HG03571 (cell line): Measurements from ENCODE around the gene ATXN7L1.

Source experiments
- ATAC-seq: cut with Tn5 transposase; IDR thresholded peaks from one replicate; pipeline ENCODE4 v1.9.1; 2021; ENCODE audit not compliant: unreplicated experiment

ATXN7L1 gene

GRCh38 chr7:105786520-105787470, 89.6 kb downstream of the ATXN7L1 start:
- ATAC-seq = no peak

GRCh38 chr7:105782391-105783042, 93.9 kb downstream of the ATXN7L1 start:
- no peak for ATAC-seq

GRCh38 chr7:105779856-105780780, 96.3 kb downstream of the ATXN7L1 start:
- no peak for ATAC-seq

GRCh38 chr7:105778956-105779355, 97.4 kb downstream of the ATXN7L1 start:
- ATAC-seq = no peak

GRCh38 chr7:105776986-105777910, 99.2 kb downstream of the ATXN7L1 start:
- ATAC-seq = no peak

- ATAC-seq = no peak
Measured at GRCh38 chr7:105776068-105776790, 100.2 kb downstream of the ATXN7L1 start.

GRCh38 chr7:105775580-105775979, 100.8 kb downstream of the ATXN7L1 start:
- ATAC-seq = no peak

- no peak for ATAC-seq
Measured at GRCh38 chr7:105773030-105773460, 103.4 kb downstream of the ATXN7L1 start.

GRCh38 chr7:105769901-105770628, 106.3 kb downstream of the ATXN7L1 start:
- ATAC-seq = no peak

GRCh38 chr7:105768898-105769507, 107.4 kb downstream of the ATXN7L1 start:
- no peak for ATAC-seq

GRCh38 chr7:105768117-105768516, 108.3 kb downstream of the ATXN7L1 start:
- ATAC-seq = no peak

GRCh38 chr7:105766421-105767073, 109.9 kb downstream of the ATXN7L1 start:
- ATAC-seq = no peak

GRCh38 chr7:105765846-105766245, 110.6 kb downstream of the ATXN7L1 start:
- ATAC-seq = no peak

- ATAC-seq = no peak
Measured at GRCh38 chr7:105764506-105764905, 111.9 kb downstream of the ATXN7L1 start.

- ATAC-seq = no peak
Measured at GRCh38 chr7:105760551-105761447, 115.6 kb downstream of the ATXN7L1 start.

- no peak for ATAC-seq
Measured at GRCh38 chr7:105759670-105760550, 116.5 kb downstream of the ATXN7L1 start.
